GM12878 (cell line): Measurements from ENCODE around the gene CKMT2. TPM values are rescaled to one million over a fixed set of nuclear protein-coding genes. Genes with fewer than 3 reads are reported as not detected.

Experiments
- ATAC-seq: fragments of 200-7000 bp; cut with Tn5 transposase; 3 replicates; pipeline ENCODE4 v1.9.1; 2020; ENCODE audit warnings: mild to moderate bottlenecking, moderate library complexity
- BruUV-seq: library from RNA; stranded (reverse); fragments of 400-500 nt; replicated peaks from 2 replicates; lab custom pipeline; 2021; lab: Mats Ljungman, UMichigan
- CTCF ChIA-PET: fragments of 300-600 bp; sonication (Branson Sonifier 250); formaldehyde crosslinking; extraction: SDS; loops from one replicate; lab custom pipeline; 2021; ENCODE audit warnings: inconsistent platforms; lab: Yijun Ruan, JAX
- POLR2A ChIA-PET: fragments of 350-600 bp; formaldehyde crosslinking; extraction: SDS; loops from one replicate; lab custom pipeline; 2021; ENCODE audit warnings: inconsistent platforms; lab: Charles Lee
- RAD21 ChIA-PET: fragments of 300-600 bp; sonication (Branson Sonifier 250); formaldehyde crosslinking; loops from one replicate; lab custom pipeline; 2023; ENCODE audit warnings: antibody characterized with exemption; ENCODE audit not compliant: unreplicated experiment; lab: Charles Lee
- SMC1A ChIA-PET: fragments of 300-600 bp; sonication (Branson Sonifier 250); formaldehyde crosslinking; loops from one replicate; lab custom pipeline; 2023; ENCODE audit not compliant: unreplicated experiment, uncharacterized antibody; lab: Charles Lee
- DNase-seq: peaks from one replicate; pipeline ENCODE4 v3.0.0-alpha.2; 2011; ENCODE audit warnings: low read depth, low spot score
- FAIRE-seq: peaks from 3 replicates; lab custom pipeline; 2011; peaks lifted over from hg19 to GRCh38; lab: Jason Lieb, UNC
- H2AFZ ChIP-seq: 2 replicates; pipeline ENCODE4 v1.6.0; 2011; ENCODE audit warnings: low read depth, low read length, control low read depth; ENCODE audit not compliant: control insufficient read depth
- H3K27ac ChIP-seq: 2 replicates; pipeline ENCODE4 v1.5.1; 2011; ENCODE audit warnings: control low read depth; ENCODE audit not compliant: control insufficient read depth, insufficient read depth
- H3K27me3 ChIP-seq, 2 experiments: replicated peaks in 1 of 2; 2 replicates each; pipeline versions ENCODE4 v1.6.0 to v1.6.1; 2011; ENCODE audit warnings: low read length in 1 of 2; ENCODE audit not compliant: control insufficient read depth in 2 of 2, insufficient read depth in 2 of 2
- H3K36me3 ChIP-seq, 2 experiments: 2 replicates each; pipeline ENCODE4 v1.5.1; 2011; ENCODE audit warnings: low read length in 1 of 2; ENCODE audit not compliant: control insufficient read depth in 2 of 2, insufficient read depth in 2 of 2
- H3K4me1 ChIP-seq: 2 replicates; pipeline ENCODE4 v1.6.1; 2011; ENCODE audit warnings: mild to moderate bottlenecking, low read length, moderate library complexity, mixed read lengths; ENCODE audit not compliant: control insufficient read depth, insufficient read depth
- H3K4me2 ChIP-seq: 2 replicates; pipeline ENCODE4 v1.6.0; 2011; ENCODE audit warnings: control low read depth; ENCODE audit not compliant: control insufficient read depth, insufficient read depth
- H3K4me3 ChIP-seq: fragments of 200-600 bp; sonication (generic); 2 replicates; pipeline ENCODE4 v1.5.1; 2016
- H3K79me2 ChIP-seq: 2 replicates; pipeline ENCODE4 v1.6.0; 2011; ENCODE audit warnings: low read length; ENCODE audit not compliant: control insufficient read depth, insufficient read depth
- H3K9ac ChIP-seq: 2 replicates; pipeline ENCODE4 v1.8.0; 2011; ENCODE audit warnings: low read length, control low read depth, mixed read lengths; ENCODE audit not compliant: control insufficient read depth, insufficient read depth
- H3K9me3 ChIP-seq: replicated peaks from 3 replicates; pipeline ENCODE4 v1.5.1; 2011; ENCODE audit warnings: mild to moderate bottlenecking, low read length; ENCODE audit not compliant: control insufficient read depth, insufficient read depth
- H4K20me1 ChIP-seq: 2 replicates; pipeline ENCODE4 v1.6.0; 2011; ENCODE audit not compliant: control insufficient read depth, insufficient read depth
- ATF2 ChIP-seq: IDR thresholded peaks from 2 replicates; pipeline ENCODE4 v1.6.1; 2012; ENCODE audit warnings: low read length, inconsistent platforms
- ATF7 ChIP-seq: fragments of 450-650 bp; IDR thresholded peaks from 2 replicates; pipeline ENCODE4 v1.6.1; 2016; ENCODE audit warnings: low read depth, mild to moderate bottlenecking
- CTCF ChIP-seq, 3 experiments: IDR thresholded peaks in 2 of 3; conservative IDR thresholded peaks in 1 of 3; 2 replicates each; pipeline ENCODE4 v1.5.1; 2011; ENCODE audit warnings: low read depth in 3 of 3, low read length in 3 of 3, mild to moderate bottlenecking in 3 of 3, control low read depth in 2 of 3, moderate library complexity in 2 of 3, inconsistent platforms in 1 of 3, mixed read lengths in 1 of 3; ENCODE audit not compliant: control insufficient read depth in 2 of 3, insufficient read depth in 1 of 3; ENCODE audit errors: extremely low read depth in 1 of 3
- SMAD1 ChIP-seq: fragments of 450-650 bp; IDR thresholded peaks from 2 replicates; pipeline ENCODE4 v1.6.1; 2018; ENCODE audit warnings: mild to moderate bottlenecking, low read depth; ENCODE audit not compliant: partially characterized antibody
- ZNF384 ChIP-seq: IDR thresholded peaks from 2 replicates; pipeline ENCODE4 v1.6.1; 2012; ENCODE audit warnings: low read depth, mild to moderate bottlenecking, low read length, improper control_type of control experiment, borderline replicate concordance
- WGBS: methylation state at CpG from one replicate; pipeline ENCODE4 v1.1.6; 2016; ENCODE audit warnings: low lambda C conversion rate; ENCODE audit not compliant: insufficient replicate concordance, insufficient coverage; ENCODE audit errors: missing lambda C conversion rate; 5-methylcytosine and 5-hydroxymethylcytosine counted together
- in situ Hi-C: fragments of 300-500 bp; cut with MboI; formaldehyde crosslinking; loops from 9 replicates; pipeline ENCODE4 v1.14.3; 2018; ENCODE audit warnings: mixed read lengths
- intact Hi-C: fragments of 100-400 bp; cut with micrococcal nuclease; formaldehyde crosslinking; loops from one replicate; pipeline ENCODE4 v1.14.2; 2022; ENCODE audit not compliant: unreplicated experiment
- polyA plus RNA-seq, 11 experiments: library from polyadenylated mRNA; depleted of rRNA in 4 of 11; unstranded in 6 of 11; stranded (reverse) in 5 of 11; fragments of >200 nt; fragmentation: Nextera tagmentation in 4 of 11; fragmentation: Illumina TruSeq in 1 of 11; extraction: Ambion mirVana in 4 of 11; extraction: Trizol in 1 of 11; gene quantifications; 1 replicate in 1 of 11; 2 replicates in 10 of 11; pipeline versions ENCODE4 v1.2.1 to v1.2.3, GENCODE V29; 2011 to 2016; ENCODE audit warnings: inconsistent platforms in 2 of 11, missing spikeins in 2 of 11, low read depth in 1 of 11
- total RNA-seq, 4 experiments: library from RNA; depleted of rRNA in 3 of 4; stranded (reverse); fragments of >200 nt in 3 of 4; fragmentation: Illumina TruSeq in 1 of 4; extraction: Trizol in 1 of 4; gene quantifications; 2 replicates each; pipeline versions ENCODE4 v1.2.1 to v1.2.3, GENCODE V29; 2013 to 2021
- TF ChIP-seq, protein P1 (sequence below): fragments of 150-350 bp; IDR thresholded peaks from 2 replicates; pipeline ENCODE4 v1.6.1; 2014; ENCODE audit warnings: mild to moderate bottlenecking, low read depth, low read length

Gene CKMT2
- total and polyA plus RNA-seq, 10 of the 15 experiments (the other 5 are each of a cell fraction or from before 2014, with no cell fraction given) = 0.70 to 1.2 TPM; not detected in 8

DNA sequence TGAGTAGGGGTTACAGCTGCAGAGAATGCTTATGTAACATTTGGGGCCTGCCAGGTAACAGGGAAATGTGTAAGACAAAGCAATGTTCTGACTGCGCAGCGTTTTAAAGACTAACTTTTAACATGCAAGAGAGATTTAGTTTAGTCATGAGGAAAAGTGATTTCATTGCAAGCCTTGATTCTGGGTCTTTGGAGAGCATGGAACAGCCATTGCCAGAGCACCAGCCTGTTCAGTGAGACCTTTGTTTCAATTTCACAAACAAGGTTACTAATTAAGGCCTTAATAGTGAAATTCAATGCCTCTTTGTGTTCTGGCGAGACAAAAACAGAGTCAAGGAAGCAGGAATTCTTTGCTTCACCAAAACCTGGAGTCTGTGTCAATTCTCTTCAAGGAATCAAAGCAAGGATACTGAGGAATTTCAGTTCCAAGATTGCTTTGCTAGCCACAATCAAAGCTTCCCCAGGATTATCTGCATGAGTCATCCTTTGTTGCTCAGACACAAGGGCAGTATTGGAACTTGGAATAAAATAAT is 14.4 kb downstream of the CKMT2 start (continued):
- TF ChIP-seq ATF2 (no peak), CTCF (IDR thresholded peaks at IDR 0.05 in 2 of 3, conservative IDR thresholded peaks at IDR 0.05 in 1 of 3; ENCODE audit: control insufficient read depth in 2 of 3, extremely low read depth in 1 of 3, insufficient read depth in 1 of 3, low read depth in 3 of 3, low read length in 3 of 3) (no peak), ZNF384 (no peak)

DNA sequence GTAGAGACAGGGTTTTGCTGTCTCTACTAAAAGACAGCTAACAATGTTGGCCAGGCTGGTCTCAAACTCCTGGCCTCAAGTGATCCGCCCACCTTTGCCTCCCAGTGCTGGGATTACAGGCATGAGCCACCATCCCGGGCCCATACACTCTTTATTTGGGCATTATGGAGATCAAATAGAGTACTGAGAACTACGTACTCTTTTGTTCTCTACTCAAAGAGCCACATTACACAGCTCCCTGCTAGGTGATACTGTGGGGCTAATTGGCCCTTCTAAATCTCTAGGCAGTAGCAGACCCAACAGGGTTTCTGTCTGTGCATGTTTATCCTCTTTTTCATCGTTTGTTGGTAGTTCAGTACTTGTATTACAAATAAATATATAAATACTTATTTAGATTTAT is 16.1 kb downstream of the CKMT2 start:
- H3K9me3 ChIP-seq = no peaks in the 10 kb centered on the region
- ChIA-PET SMC1A (interaction anchor here (0.9 to 1.2 kb wide), 3 partner anchors 20 to 554 kb away, joined by 3 read pairs; no protein-coding TSS in a partner anchor), RAD21 (no interaction called here), POLR2A (no interaction called here), CTCF (interaction anchor here (0.7 to 1.5 kb wide), 3 partner anchors 50 to 54 kb away, joined by 3 read pairs; no protein-coding TSS in a partner anchor)
- no peaks in the 10 kb centered on the region for H3K27me3 ChIP-seq
- H3K79me2 ChIP-seq = no peaks in the 10 kb centered on the region
- H4K20me1 ChIP-seq = no peaks in the 10 kb centered on the region
- no peak for FAIRE-seq
- H3K27ac ChIP-seq = no peak overlapping the region
- DNase-seq = no peak
- H3K36me3 ChIP-seq = no peaks in the 10 kb centered on the region
- no peak overlapping the region for H3K4me2 ChIP-seq
- no peak overlapping the region for H3K9ac ChIP-seq
- H3K4me3 ChIP-seq = no peak overlapping the region
- TF ChIP-seq ATF7 (no peak), SMAD1 (no peak)
- TF ChIP-seq, protein P1, sequence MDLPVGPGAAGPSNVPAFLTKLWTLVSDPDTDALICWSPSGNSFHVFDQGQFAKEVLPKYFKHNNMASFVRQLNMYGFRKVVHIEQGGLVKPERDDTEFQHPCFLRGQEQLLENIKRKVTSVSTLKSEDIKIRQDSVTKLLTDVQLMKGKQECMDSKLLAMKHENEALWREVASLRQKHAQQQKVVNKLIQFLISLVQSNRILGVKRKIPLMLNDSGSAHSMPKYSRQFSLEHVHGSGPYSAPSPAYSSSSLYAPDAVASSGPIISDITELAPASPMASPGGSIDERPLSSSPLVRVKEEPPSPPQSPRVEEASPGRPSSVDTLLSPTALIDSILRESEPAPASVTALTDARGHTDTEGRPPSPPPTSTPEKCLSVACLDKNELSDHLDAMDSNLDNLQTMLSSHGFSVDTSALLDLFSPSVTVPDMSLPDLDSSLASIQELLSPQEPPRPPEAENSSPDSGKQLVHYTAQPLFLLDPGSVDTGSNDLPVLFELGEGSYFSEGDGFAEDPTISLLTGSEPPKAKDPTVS = no peak
- H2AFZ ChIP-seq = no peak overlapping the region
- no peaks in the 10 kb centered on the region for H3K4me1 ChIP-seq
- in situ Hi-C loops (no loop called here), intact Hi-C loops (no loop called here)
- WGBS = 81% methylated on average over 4 of the region's 4 CpGs
- BruUV-seq = no TSS peak
- ATAC-seq = no peak
